Cardiac septum (tissue), 1 donor: Measurements from ENCODE around the gene DPH1. TPM values are rescaled to one million over a fixed set of nuclear protein-coding genes. Genes with fewer than 3 reads are reported as not detected.
"Not testable (repeated sequence)": the region's sequence is repeated elsewhere in the genome, so short reads cannot be mapped to it uniquely, and the experiment has no call there.

Source experiments
- DNase-seq: peaks from one replicate; pipeline ENCODE4 v3.0.0-alpha.2; 2020; ENCODE audit warnings: low spot score
- intact Hi-C: fragments of 100-400 bp; cut with DNase I; formaldehyde crosslinking; loops from one replicate; pipeline ENCODE4 v1.14.0; 2022
- total RNA-seq: library from RNA; stranded (reverse); fragmentation: NEBNext Ultra II Directional; extraction: Animal tissue kit (Norgen Biotek cat#: 25700); gene quantifications from one replicate; pipeline ENCODE4 v1.2.1, GENCODE V29; 2021
- donor health status: DM: no; HTN: no; CAD: no.

The DPH1 gene
- total RNA-seq, 1 donor from 2014 or later, result 28.8 TPM

DNA sequence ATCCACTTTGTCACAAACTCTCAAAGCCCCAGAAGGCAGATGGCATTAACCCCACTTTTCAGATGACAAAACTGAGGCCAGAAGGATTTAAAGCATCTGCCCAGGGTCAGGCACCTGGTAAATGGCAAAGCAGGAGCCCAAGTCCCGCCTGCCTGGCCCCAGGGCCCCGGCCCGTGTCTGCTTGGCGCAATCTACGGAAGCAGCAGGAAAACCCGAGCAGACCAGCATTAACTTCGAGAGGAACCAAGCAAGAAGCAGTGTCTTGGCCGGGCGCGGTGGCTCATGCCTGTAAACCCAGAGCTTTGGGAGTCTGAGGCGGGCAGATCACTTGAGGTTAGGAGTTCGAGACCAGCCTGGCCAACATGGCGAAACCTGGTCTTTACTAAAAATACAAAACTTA, 26.4 kb upstream of the DPH1 start:
- no peak for DNase-seq
- intact Hi-C loops, result no loop called here

DNA sequence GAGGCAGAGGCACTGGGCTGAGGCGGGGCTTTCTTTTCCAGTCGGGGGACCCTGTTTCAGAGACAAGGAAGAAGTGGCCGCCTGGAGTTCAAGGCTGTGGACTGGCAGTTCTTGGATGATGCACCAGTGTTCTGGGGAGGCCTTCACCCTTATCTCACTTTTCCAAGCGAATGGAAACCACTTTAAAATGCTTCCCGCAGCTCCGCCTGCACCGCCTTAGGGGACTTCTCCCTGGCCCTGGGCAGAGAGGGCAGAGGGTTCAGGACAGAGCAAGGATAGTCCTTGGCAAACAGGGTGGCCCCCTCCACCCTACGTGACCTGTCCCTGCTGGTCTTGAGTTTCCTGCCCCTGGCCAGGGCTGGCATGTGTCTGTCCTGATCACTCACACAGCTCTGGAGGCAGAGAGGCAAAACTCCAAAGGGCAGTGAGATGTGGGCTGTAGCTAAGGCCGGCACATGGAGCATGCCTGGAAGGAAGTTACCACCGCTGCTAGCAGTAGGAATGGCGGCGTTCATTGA, 25.5 kb upstream of the DPH1 start:
- no peak for DNase-seq
- intact Hi-C loops, result no loop called here

DNA sequence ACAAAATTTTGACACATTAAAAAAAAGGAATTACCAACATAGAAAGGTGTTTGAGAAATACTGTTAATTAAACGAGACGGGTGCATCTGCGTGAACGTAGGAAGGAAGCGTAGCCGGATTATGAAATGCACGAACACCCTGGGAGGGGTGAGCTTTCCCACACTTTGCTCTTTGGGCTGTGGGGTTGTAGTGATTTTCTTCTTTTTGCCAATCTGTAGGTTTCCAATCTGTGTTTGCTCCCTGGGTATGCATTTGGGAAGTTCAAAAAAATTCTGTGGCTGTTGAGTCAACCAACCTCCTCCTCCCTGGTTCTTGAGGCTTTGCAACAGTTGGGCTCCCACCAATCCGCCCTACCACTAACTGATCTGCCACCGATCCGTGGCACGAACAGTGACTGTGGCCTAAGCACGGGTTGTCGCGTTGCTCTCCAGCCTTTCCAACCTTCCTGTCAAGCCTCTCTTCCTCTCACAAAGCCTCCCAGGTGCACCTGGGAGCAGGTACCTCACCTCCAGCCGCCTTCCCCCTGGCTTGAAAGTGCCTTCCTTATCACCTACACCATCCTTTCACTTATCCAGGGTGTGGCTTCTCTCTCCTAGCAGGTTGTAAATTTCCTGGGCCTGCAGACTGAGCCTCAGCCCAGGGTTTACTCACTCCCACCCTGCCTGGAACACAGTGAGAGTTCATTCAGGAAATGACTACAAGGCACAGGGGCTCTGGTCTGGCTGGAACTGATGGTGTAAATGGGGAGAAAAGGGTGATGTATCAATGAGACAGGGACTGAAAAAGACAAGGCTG, 21.4 kb upstream of the DPH1 start:
- DNase-seq, result no peak
- intact Hi-C loops, result no loop called here

DNA sequence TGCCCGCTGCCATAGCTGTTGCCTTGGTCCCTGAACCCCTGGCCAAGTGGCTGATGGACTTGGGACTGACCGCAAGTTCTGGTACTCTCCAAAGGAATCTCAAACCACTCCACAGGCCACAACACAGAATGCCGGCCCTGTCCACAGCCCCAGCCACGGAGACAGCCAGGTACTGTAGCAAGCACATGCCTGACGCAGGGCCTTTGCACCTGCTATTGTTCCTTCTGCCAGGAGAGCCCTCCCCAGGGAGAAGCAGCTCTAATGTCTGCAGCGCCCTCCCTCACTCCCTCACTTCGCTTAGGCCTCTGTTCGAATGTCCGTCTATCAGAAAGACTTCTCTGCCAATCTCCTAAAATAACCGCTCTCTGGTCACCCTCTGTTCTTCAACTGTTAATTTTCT, 20.2 kb upstream of the DPH1 start:
- no peak for DNase-seq
- intact Hi-C loops, result no loop called here

DNA sequence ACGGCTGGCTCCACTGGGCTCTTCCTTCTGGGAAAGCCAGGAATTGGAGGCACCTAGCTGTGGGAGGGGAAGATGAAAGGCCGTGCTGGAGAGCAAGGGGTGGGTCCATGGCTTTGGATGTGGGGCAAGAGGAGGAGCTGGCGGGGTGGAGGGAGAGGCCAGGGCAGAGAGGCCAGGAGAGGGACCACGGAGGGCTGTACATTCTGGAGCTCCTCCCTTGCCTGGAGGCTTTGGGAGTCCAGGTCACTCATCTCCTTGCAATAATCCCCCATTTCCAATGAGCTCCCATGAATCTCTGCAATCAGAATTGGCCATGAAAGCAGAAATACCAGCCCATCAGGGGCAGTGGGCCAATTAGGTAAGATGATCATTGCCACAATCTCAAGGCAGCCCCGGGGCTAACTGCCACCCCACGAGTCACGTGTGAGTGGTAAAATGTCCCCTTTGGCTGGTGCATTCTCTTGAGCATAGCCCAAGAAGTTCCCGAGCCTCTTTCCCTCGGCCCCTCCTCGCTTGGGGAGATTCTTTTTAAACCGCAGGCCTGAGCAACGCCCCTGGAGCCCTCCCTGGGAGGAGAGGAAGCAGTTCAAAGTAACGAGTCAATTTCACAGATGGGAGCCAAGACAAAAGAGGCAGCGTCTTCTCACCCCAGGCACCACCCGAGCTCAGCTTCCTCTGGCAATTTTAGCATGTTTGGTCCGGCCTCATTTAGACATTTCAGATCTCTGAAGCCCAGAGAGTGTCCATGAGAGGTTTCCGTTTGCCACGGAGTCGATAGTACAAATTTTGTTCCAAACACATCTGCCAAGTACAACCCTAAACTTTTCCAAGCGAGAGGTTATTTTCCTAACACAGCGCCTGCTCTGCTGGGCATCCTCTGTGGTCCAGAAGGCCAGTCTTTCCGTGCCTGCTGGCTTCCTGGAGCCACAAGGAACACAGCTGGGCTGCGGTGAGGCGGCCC, 18.3 kb upstream of the DPH1 start:
- intact Hi-C loops, result no loop called here
- DNase-seq, result no peak

DNA sequence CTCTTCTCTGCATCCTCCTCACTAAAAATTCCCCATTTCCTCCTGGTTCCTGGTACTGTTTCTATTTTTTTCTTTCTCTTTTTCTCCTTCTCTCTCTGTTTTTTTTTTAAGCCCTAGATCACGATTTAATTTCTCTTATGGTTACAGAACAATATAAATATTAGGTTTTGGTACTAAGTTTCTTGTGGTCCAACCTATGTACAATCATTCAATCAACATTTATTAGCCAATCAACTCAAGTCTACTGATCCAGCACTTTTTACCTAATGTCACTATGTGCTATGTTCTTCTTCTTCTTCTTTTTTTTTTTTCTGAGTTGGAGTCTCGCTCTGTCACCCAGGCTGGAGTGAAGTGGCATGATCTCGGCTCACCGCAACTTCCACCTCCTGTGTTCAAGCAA, 17.5 kb upstream of the DPH1 start:
- no peak for DNase-seq
- intact Hi-C loops, result no loop called here

DNA sequence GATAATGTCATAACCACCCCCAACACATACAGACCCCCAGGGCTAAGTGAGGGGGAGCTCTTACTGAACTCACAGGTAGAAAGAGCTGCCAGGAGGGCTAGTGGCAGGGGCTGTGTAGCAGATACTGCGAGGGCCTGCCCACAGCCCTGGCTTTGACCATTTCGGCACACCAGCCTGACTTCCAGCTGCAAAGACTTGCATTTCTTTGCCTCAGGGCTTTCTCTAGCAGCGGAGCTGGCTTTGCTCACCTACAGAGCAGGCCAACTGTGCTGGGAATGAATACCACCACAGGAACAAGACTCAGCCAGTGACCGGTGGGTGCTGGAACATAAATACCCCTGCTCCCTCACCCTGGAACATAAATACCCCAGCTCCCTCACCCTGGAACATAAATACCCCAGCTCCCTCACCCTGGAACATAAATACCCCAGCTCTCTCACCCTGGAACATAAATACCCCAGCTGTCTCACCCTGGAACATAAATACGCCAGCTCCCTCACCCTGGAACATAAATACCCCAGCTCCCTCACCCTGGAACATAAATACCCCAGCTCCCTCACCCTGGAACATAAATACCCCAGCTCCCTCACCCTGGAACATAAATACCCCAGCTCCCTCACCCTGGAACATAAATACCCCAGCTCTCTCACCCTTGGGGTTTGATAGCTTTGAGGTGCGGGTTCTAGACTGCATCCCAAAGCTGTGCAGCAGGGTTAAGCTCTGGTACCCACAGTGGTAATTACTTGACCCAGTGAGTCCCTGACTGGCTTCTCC, 16.5 kb upstream of the DPH1 start:
- DNase-seq, intact Hi-C loops: not testable (repeated sequence)

DNA sequence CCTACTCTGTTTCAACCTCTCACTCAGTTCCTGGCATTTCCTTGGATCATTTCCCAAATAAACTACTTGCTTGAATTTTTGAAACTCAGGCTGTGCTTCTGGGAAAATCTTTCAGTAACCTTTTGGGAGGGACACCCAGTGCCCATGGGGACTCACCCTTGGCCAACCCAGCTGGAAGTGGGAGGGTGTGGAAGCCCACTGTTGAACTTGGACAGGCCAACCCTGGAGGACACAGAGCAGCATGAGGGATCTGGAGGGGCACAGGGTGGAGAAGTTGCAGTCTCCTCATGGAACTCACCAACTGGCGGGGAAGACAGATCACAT, 16.0 kb upstream of the DPH1 start:
- DNase-seq, result no peak
- intact Hi-C loops, result no loop called here

DNA sequence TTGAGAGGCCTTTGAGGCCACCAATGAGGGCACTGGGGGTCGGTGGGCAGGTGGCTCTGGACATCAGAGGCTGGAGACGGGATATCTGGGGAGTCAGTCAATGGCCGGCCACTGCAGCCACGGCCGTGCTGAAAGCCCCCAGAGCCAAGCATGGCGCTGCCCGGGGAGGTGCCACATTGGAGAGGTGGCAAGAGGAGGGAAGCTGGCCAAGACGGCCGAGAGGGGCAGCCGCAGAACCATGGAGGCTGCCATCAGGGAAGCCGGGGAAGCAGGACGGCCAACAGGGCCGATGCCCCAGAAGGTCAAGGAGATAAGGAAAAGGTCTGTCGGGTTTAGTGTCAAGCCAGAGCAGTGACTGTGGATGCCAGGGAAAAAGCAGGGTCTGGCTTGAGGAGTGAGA, 14.6 kb upstream of the DPH1 start:
- DNase-seq, result no peak
- intact Hi-C loops, result no loop called here

DNA sequence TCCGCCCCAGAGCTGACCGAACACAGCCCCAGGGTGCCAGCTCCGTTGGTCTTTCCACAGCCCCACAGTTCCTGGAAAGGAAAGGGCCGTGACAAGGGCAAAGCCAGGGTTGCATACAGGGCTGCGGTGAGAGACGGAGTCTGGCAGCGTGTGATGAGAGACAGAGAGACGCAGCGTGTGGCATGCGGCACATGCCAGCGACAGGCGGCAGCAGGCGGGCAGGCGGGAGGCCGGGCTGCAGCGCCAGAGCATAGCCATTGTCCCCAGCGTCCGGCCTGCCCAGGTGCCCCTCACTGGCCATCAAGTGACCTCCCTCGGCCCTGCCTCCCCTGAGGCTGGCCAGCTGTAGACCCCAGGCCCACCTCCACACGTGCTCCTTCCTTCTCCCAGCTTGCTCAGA, 13.5 kb upstream of the DPH1 start:
- DNase-seq, result no peak
- intact Hi-C loops, result no loop called here

DNA sequence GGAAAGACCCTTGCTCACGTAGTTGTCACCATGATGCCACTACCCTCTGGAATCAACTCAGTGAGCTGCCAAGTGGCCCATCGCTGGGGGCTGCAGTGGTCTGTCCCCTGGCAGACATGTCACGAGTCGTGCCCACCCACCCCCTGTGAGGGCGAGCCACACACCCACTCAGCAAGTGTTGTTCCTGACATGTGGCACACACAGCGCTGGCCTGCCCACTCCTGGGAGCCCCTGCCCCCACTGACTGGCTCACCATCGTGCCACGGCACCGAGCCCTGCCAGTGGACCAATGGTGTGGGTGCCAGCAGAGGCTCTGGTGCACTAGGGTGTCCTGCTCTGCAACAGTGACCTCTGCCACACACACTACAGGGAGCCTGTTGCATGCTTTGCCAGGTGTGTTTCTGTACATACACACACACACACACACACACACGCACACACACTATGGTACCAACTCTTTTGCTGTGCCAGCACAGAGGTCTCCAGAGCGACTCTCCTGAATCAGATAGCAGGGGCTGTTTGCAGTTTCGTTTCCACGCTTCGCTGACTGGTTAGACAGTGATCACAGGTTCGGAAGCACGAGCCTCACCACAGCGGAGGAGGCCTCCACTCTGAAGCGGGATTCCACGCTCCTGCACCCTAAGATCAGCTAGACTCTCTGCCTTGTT, 12.5 kb upstream of the DPH1 start:
- DNase-seq, result no peak
- intact Hi-C loops, result no loop called here

DNA sequence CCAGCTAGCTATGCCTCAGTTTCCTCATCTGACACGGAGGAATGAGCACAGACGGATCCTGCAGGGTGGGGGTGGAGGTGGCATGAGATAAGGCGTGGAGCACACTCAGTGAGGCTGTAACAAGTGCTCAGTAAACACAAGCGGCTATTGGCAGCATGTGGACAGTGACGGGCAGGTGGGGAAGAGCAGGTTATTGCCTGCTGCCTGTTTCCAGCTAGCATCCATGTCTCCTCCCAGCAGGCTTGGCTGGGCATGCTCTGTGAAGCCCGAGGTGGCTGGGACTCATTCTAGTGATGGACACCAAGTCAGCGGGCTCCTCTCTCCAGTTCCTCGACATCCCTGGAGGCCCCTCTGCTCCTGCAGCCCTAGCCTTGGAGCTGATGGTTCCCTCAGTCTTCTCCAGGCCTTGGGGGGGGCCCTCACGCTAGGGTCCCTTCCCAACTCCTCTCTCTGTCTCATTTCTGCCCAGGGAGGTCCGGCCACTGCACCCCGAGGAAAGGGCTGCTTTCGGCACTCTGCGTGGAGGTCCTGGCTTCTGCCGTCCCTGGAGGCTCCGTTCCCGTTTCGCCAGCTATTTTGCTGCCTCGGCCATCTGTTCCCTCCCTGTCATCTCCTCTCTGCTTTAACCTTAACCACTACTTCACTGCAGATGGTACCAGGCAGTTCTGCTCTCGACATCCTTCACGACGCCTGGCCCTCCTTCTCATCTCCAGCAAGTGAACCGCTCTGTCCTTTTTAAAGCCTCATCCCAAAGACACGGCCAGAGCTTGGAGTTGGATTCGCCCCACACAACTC, 11.0 kb upstream of the DPH1 start:
- no peak for DNase-seq
- intact Hi-C loops, result no loop called here

DNA sequence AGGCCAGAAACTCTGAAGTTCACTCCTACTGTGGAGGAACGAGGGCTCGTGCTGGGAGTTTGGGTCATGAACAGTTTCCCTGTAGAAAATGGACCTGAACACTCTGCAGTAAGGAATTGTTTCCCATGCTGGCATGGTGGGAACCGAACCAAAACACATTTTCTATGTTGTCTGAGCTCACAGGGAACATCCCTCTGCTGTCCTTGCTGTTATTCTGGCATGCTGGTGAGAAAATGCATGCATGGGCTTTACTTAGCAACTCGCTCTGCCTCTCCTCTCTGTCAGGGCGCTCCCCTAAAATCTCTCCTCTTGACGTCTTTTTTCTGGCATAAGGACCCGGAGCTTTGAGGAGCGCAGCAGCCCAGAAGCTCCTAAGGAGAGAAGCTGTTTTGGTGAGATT, 10.2 kb upstream of the DPH1 start:
- intact Hi-C loops, result loop anchor here (10.0 kb wide), 2 partner anchors 305 to 355 kb away; partner anchors contain the start of gene TLCD2
- no peak for DNase-seq

DNA sequence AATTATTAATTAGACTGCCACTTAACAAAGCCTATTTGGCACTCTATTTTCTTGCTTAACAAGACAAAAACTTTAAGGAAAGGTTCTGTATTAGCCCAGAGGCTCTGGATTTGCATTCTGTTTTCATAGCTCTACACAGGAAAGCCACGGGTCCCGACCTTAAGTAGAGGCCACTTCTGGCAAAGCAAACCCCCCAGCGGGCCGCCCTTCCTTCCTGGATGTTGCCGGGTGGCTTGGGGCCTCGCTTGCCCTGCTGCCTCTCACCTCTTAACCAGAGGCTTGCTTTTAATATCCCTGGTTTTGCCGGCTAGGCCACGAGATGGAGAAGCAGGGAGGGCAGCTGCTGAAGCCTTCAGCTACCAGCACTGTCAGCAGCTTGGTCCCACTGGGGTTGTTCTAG, 9.2 kb upstream of the DPH1 start:
- DNase-seq, result no peak
- intact Hi-C loops, result loop anchor here (10.0 kb wide), 2 partner anchors 306 to 356 kb away; partner anchors contain the start of gene TLCD2

DNA sequence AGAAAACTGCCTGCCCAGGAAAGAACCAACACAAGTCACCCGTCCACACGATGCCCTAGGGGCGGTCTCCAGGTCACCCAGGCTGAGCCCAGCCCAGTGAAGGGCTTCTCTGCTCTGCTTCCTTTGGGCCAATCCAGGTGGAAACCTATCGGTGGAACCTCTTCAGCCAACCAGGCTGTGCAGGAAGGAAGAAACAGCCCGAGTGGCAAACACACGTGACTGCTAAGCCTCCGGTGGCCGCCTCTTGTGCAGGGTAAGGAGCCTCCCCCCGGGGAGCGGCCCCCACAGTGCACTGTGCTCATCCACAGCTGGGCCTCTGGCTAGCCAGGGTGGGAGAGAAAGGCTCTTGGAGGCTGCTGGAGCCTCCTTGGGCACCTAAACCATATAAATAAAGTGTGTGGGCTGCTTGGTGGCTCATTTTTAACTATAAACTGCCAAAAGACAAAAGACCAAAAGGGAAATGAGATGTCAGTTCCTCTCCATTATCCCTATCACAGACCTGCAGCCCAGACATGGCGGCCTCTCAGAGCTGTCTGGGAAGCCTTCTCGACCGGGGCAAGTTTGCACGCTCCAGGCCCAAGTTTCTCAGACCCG, 7.2 kb upstream of the DPH1 start:
- intact Hi-C loops, result loop anchor here (10.0 kb wide), 2 partner anchors 308 to 358 kb away; partner anchors contain the start of gene TLCD2
- no peak for DNase-seq

DNA sequence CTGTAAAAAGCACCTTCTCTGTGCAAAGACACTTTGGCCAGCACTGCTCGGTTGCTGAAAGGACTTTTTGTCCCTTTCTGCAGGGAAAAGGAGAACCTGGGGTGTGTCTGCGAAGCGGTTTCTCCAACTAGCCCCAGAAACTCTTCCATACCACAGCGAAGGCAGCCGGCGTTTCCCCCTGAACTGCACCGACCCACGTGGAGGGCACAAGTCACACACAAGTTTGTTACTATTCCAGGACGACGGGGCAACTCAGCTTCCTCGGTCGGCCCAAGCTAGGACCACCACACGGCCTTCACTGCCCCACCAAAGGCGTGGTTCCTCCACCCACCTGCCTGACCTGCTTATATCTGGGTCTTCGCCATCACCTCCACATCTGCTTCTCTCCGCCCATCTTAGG, 6.7 kb upstream of the DPH1 start:
- intact Hi-C loops, result loop anchor here (10.0 kb wide), 2 partner anchors 308 to 358 kb away; partner anchors contain the start of gene TLCD2
- DNase-seq, result no peak

DNA sequence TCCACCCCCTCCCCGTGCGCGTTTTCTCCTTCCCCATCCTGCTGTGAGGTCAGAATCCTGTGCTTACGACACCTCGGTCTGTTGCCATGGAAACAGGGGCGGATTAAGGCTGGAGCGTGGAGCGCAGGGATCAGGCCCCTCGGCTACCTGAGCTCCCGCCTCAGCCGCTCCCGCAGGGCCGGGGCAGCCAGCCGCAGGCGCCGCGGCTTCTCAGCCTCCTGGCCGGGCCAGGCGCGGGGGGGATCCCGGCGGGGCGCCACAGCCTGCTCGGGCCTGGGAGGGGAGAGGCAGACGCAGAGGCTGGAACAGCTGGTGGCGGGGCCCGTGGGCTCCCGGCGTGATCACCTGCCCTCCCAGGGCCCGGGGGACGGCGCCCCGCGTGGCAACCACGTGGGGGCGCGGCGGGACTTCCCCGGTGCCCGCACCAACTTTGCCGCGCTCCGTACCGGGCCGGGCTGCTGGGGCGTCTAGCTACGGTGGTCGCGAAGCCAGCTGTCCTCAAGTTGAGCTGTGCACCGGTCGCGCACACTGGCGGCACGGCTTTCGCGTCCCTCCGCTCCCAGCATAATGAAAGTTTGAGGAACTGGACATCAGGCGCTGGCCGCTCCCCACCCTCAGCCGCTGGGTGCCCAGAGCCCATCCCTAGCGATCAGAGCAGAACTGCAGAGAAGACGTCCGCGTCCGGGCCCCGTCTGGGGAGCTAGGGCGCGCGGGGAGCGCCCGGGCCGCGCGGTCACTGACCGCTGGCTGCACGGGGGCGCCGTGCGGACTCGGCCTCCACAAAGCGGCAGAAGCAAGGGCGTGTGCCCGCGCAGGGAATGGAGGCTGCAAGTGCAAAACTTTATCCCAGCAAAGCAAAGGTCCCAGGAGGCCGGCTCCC, 6.0 kb upstream of the DPH1 start:
- intact Hi-C loops, result loop anchor here (10.0 kb wide), 2 partner anchors 309 to 359 kb away; partner anchors contain the start of gene TLCD2
- no peak for DNase-seq
